OCI-LY1 (cell line): ENCODE results near the gene ERP44.

ENCODE experiments used
- EZH2 ChIP-seq: fragments of 200-600 bp; sonication (generic), shearing (Covaris generic); IDR thresholded peaks from 2 replicates; pipeline ENCODE4 v1.8.0; 2017; ENCODE audit warnings: borderline replicate concordance, mixed run types, mild to moderate bottlenecking, antibody characterized with exemption, low read length, moderate library complexity, mixed read lengths
- TF ChIP-seq, protein P1 (sequence below): fragments of 200-600 bp; sonication (generic), shearing (Covaris generic); IDR thresholded peaks from 2 replicates; pipeline ENCODE4 v1.5.1; 2017; ENCODE audit warnings: mild to moderate bottlenecking, antibody characterized with exemption, low read length, moderate library complexity, mixed read lengths

DNA sequence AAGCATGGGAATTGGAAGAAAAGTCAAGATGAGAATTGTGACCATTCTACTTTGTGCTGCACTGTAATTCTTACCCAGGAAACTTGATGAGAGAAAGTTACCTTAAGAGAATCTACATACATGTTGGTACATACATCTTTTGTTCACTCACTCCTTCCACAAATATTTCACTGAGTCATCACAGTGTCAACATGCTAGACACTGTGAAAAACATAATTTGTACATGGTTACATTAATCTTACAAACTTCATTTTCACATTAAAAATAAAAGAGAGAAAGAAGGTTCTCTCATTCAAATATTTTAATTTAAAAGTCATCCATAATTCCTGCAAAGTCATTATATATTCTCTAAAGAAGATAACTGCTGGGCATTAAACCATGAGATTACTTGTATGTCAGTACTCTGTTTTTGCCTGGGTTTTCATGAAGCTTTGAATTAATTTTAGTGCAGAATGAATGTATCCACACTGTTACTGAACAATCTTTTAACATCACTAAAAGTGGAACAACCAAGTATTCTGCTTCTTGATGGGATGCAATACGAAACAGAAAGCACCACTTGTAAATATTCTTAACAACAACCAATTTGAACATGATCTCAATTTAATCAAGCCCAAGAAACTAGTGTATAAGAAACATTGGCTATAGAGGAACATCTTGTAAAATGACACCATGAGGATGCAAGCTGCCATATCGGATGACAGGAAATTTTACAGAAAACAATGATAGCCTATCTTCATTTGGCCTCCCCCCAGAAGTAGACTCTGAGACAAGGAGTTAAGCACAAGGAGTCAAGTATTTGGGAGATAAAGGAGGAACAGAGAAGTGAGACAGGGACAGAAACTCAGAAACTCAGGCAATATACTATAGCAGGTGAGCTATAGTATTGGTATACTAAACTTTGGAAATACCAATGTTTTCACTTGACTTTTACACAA lies 28.4 kb downstream of the ERP44 start:
- TF ChIP-seq EZH2 = no peak
- TF ChIP-seq, protein P1, sequence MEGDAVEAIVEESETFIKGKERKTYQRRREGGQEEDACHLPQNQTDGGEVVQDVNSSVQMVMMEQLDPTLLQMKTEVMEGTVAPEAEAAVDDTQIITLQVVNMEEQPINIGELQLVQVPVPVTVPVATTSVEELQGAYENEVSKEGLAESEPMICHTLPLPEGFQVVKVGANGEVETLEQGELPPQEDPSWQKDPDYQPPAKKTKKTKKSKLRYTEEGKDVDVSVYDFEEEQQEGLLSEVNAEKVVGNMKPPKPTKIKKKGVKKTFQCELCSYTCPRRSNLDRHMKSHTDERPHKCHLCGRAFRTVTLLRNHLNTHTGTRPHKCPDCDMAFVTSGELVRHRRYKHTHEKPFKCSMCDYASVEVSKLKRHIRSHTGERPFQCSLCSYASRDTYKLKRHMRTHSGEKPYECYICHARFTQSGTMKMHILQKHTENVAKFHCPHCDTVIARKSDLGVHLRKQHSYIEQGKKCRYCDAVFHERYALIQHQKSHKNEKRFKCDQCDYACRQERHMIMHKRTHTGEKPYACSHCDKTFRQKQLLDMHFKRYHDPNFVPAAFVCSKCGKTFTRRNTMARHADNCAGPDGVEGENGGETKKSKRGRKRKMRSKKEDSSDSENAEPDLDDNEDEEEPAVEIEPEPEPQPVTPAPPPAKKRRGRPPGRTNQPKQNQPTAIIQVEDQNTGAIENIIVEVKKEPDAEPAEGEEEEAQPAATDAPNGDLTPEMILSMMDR = no peak
